ENCODE measurements around the gene CDH5. TPM values are rescaled to one million over a fixed set of nuclear protein-coding genes. Genes with fewer than 3 reads are reported as not detected.

Gene CDH5
- total and polyA plus RNA-seq, 7 donors = 0.60 to 26.0 (median 12.6) TPM

GRCh38 chr16:66416939-66417700 lies 50.6 kb downstream of the CDH5 start:
- intact Hi-C loops (cut with DNase I) = no loop called here
- Histone ChIP-seq H3K4me1 (no peaks in the 10 kb centered on the region), H3K27ac (no peak overlapping the region), H3K4me3 (no peak overlapping the region), H3K9me3 (no peaks in the 10 kb centered on the region), H3K36me3 (no peaks in the 10 kb centered on the region), H3K27me3 (no peaks in the 10 kb centered on the region)
- 80 to 90% methylated on average over 9 of the region's 9 CpGs for WGBS, 2 donors
- TF ChIP-seq CTCF (IDR thresholded peaks at IDR 0.05) (no peak), EP300 (IDR thresholded peaks at IDR 0.05) (no peak), POLR2AphosphoS5 (IDR thresholded peaks at IDR 0.05) (no peak), POLR2A (IDR thresholded peaks at IDR 0.05) (no peak)
- DNase-seq = no peak

GRCh38 chr16:66418165-66418962 lies 51.9 kb downstream of the CDH5 start:
- intact Hi-C loops (cut with DNase I) = no loop called here
- Histone ChIP-seq H3K27ac (no peak overlapping the region), H3K36me3 (no peaks in the 10 kb centered on the region), H3K9me3 (no peaks in the 10 kb centered on the region), H3K4me3 (no peak overlapping the region), H3K4me1 (no peaks in the 10 kb centered on the region), H3K27me3 (no peaks in the 10 kb centered on the region)
- 68 to 77% methylated on average over 9 of the region's 9 CpGs for WGBS, 2 donors
- peak; percentile 12 for DNase-seq
- TF ChIP-seq CTCF (IDR thresholded peaks at IDR 0.05) (no peak), POLR2AphosphoS5 (IDR thresholded peaks at IDR 0.05) (no peak), EP300 (IDR thresholded peaks at IDR 0.05) (no peak), POLR2A (IDR thresholded peaks at IDR 0.05) (no peak)

- intact Hi-C loops (cut with DNase I) = no loop called here
- 60 to 62% methylated on average over 3 of the region's 3 CpGs for WGBS, 2 donors
- Histone ChIP-seq H3K27ac (no peak overlapping the region), H3K36me3 (no peaks in the 10 kb centered on the region), H3K9me3 (no peaks in the 10 kb centered on the region), H3K27me3 (peaks cover 0 to 9% (median 0%) of the 10 kb centered on the region in 3 donors), H3K4me1 (no peaks in the 10 kb centered on the region), H3K4me3 (no peak overlapping the region)
- DNase-seq = peak; percentile 21
- no peak for TF ChIP-seq CTCF (IDR thresholded peaks at IDR 0.05)
- no peak for TF ChIP-seq EP300 (IDR thresholded peaks at IDR 0.05)
- no peak for TF ChIP-seq POLR2AphosphoS5 (IDR thresholded peaks at IDR 0.05)
- TF ChIP-seq POLR2A (IDR thresholded peaks at IDR 0.05) = no peak
Observed at GRCh38 chr16:66419527-66419926, 53.0 kb downstream of the CDH5 start.

- Histone ChIP-seq H3K4me3 (no peak overlapping the region), H3K27ac (no peak overlapping the region), H3K36me3 (no peaks in the 10 kb centered on the region), H3K9me3 (no peaks in the 10 kb centered on the region), H3K27me3 (peaks cover under 1 to 18% (median 2%) of the 10 kb centered on the region in 3 donors), H3K4me1 (no peaks in the 10 kb centered on the region)
- intact Hi-C loops (cut with DNase I) = no loop called here
- TF ChIP-seq POLR2A (IDR thresholded peaks at IDR 0.05) (no peak), EP300 (IDR thresholded peaks at IDR 0.05) (no peak), POLR2AphosphoS5 (IDR thresholded peaks at IDR 0.05) (no peak), CTCF (IDR thresholded peaks at IDR 0.05) (no peak)
- WGBS, 2 donors = 37 to 73% methylated on average over 1 of the region's 1 CpG
- DNase-seq = no peak
Observed at GRCh38 chr16:66420396-66420795, 53.9 kb downstream of the CDH5 start.
